UCSD-AML1 (cell line): ENCODE results near the gene UBAC2.
"Not testable (repeated sequence)": the region's sequence is repeated elsewhere in the genome, so short reads cannot be mapped to it uniquely, and the experiment has no call there.

Experiments
- DNase-seq: peaks from one replicate; lab custom pipeline; 2025; ENCODE audit not compliant: unreplicated experiment; lab: John Stamatoyannopoulos, UW

UBAC2 gene

GRCh38 chr13:99182439-99182838, 18.2 kb upstream of the UBAC2 start:
- no peak for DNase-seq

DNA sequence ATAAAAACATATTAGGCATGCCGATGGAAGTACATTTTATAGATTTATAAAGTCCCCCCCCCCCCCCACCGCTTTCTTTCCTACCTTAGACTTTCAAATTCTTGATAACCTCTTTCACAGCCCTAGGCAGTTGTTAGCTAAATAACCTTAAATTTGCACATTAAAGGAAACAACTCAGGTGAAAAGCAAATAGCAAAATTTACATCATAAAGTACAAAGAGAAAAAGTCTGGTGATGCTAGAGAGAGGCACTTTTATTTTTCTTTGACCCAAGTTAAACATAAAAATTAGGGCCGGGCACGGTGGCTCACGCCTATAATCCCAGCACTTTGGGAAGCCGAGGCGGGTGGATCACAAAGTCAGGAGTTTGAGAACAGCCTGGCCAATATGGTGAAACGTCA, 15.0 kb upstream of the UBAC2 start:
- no peak for DNase-seq

DNA sequence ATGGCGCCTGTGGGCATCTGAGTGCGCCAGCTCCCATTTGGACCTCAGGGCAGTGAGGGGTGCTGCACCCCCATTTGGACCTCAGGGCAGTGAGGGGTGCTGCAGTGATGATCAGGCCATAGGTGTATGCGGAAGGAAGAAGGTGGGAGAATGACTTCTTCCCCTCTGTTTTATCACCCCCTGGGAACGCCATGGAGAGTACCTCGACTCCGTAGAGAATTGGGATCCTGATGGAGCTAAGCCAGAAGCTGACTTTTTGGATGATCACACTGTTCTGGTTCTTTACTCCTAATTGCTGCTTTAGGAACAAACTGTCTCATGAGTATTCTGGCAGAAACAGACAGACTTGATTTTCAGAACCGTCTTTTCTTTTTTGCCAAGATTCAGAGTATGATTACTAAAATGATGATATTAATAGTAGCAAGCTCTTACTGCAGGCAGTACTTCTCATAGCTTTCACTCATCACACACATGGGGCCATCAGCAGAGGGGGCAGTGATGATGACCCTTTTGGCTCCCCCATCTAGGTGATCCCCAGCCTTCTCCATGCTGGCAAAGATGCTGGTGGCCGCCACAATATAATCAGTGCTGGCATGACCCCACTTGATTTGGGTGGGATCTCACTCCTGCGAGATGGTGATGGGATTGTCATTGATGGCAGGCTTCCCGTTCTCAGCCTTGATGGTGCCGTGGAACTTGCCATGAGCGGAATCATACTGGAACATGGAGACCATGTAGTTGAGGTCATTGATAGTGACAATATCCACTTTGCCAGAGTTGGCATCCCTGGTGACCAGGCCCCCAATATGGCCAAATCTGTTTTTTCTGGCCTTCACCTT, 10.3 kb upstream of the UBAC2 start:
- DNase-seq: no peak

- no peak for DNase-seq
Measured at GRCh38 chr13:99191336-99191899, 9.2 kb upstream of the UBAC2 start.

GRCh38 chr13:99191900-99192399, 8.7 kb upstream of the UBAC2 start:
- DNase-seq: no peak

- DNase-seq: no peak
Measured at GRCh38 chr13:99192480-99192879, 8.2 kb upstream of the UBAC2 start.

GRCh38 chr13:99193152-99193551, 7.5 kb upstream of the UBAC2 start:
- DNase-seq: no peak

DNA sequence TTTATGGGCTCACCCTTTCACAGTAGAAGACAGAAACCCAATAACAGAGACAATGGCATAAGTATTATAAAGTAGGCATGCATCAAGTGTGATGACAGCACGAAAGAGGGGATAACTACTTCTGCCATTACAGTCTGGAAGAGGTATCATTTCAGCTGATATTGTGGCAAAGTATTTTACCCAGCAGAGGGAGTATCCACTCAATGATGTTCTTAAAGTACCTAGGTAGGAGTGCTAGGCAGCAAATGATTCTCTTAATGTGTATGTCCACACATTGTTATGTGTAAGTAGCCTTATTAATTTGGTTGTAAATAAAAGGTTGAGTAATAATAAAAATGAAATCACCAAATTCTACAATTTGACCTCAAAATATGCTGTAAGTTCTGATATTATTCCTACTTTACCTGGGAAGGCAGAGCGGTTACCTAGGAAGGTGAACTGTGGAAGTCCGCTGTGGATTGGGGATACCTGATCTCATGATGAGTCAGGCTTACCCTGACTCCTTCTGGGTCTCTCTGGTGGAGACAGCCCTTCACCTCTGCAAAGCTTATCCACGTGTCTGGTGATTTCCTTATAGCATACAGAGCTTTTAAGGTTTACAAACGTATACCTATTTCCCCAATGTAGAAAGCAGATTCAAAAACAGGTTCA, 4.1 kb upstream of the UBAC2 start:
- no peak for DNase-seq

- DNase-seq: no peak
Measured at GRCh38 chr13:99197117-99197651, 3.5 kb upstream of the UBAC2 start.

DNA sequence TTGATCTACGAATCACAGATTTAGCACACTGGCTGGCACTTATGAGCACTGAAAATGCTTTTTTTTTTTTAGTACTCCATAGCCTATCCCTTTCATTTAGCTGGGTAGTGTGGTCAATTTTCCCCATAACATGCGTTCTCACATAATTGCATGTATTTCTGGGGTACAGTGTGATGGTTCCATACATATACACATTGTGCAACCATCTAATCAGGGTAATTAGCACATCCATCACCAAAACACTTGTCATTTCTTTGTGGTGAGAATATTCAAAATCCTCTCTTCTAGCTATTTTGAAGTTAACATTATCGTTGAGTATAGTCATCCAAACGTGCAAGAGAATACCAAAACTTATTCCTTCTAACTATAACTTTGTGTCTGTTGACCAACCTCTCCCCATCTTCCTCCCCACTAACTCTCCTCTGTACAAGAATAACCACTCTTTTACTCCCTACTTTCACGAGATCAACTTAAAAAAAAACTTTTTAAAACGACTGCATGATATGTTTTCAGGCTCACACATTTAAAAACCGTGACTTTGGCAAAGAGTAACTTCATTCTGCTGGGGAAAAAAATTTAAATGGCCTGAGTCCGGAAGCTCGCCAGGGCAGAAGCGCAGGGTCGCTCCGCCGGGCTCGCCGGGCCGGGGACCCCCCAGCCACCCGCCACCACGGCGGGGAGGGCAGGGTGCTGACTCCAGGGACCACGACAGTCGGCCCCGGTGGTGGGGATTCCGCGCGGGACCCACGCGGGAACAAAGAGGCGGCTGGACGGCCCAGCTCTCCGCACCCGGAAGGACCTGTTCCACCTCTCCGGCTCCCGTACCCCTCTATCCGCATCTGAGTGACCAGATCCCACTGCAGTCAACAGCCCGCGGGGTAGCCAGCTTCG, 868 bp upstream of the UBAC2 start:
- DNase-seq: no peak

- DNase-seq: no peak
Measured at GRCh38 chr13:99203601-99204579, 3.2 kb downstream of the UBAC2 start.

GRCh38 chr13:99205621-99206220, 5.1 kb downstream of the UBAC2 start:
- no peak for DNase-seq

GRCh38 chr13:99206226-99206625, 5.6 kb downstream of the UBAC2 start:
- no peak for DNase-seq

GRCh38 chr13:99206873-99207272, 6.2 kb downstream of the UBAC2 start:
- no peak for DNase-seq

DNA sequence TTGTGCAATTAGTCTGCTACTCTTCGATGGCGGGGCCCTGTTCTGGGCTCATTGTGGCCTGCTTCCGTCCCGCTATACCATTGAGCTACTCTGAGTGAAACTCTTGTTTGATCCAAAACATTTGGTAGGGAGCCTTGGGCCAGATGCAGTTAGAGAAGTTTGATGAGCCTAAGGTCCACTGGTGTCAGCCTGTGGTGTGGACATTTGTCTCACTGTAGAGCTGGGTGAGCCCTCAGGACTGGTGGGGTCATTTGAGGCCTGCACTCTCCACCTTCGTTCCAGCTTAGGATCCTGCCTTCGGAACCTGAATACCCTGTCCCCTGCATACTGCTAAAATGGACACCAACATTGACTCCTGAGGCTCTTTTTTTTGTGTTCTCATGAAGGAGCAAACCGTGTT, 6.9 kb downstream of the UBAC2 start:
- no peak for DNase-seq

DNA sequence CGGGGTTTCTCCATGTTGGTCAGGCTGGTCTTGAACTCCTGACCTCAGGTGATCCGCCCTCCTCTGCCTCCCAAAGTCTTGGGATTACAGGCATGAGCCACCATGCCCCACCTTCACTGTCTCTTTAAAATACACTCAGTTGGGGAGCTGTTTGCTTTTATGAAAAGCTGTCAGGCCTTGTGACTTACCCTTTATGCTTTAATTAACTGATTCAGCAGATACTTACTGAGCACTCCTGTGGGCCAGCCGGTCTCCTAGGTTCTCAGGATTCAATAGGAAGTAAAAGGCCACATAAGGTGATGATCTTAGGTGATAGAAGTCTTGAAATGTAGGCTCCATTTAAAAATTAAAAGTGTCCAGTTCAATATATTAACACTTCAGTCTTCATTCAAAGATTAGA, 7.5 kb downstream of the UBAC2 start:
- DNase-seq: no peak

DNA sequence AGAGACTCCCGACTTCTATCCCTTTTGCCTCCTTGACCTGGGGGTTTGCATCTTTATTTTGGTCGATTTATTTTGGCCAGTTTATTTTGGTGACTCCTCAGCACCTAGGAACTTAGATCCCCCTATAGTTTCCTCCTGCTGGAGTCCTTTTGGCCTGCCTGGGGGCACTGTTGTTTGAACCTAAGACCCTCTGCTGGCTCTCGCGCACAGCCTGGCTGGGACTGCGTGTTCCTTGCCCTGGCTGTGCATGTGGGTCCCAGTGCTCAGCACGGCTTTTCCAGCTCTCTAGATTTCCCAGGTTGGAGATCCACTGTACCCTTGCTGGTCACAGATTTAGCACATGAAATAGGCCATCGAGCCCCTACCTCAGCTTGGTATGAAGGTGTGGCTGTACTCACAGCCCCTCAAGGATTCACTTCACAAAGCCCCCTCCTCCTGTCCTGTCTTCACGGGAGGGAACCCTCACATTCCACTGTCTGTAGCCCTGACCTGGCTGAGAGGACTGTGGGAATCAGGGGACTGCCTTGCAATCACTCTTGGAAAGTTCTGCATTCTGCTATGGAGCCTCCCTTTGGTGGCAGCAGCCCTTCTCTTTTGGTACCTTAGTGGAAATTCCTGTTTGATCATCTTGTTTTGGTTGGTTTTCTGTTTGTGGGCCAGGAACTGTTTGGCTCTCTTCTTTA, 8.3 kb downstream of the UBAC2 start:
- no peak for DNase-seq

- DNase-seq: not testable (repeated sequence)
Measured at GRCh38 chr13:99210627-99211026, 10.0 kb downstream of the UBAC2 start.
